Right lobe of liver (tissue), 6 donors: ENCODE data around the gene SUPT16H. TPM values are rescaled to one million over a fixed set of nuclear protein-coding genes. Genes with fewer than 3 reads are reported as not detected.

Source experiments
- ATAC-seq, 4 donors: fragments of 200-7000 bp; cut with Tn5 transposase; one replicate each; pipeline ENCODE4 v1.9.1; 2020; ENCODE audit warnings: mild to moderate bottlenecking in 4 of 4, moderate library complexity in 4 of 4
- DNase-seq, 3 donors: peaks; one replicate each; pipeline ENCODE4 v3.0.0-alpha.2; 2020
- H3K27ac ChIP-seq, 3 donors: fragments of 200-600 bp; one replicate each; pipeline ENCODE4 v1.8.0; 2022
- H3K27me3 ChIP-seq, 2 donors: fragments of 200-600 bp; one replicate each; pipeline ENCODE4 v1.8.0; 2022
- H3K36me3 ChIP-seq, 4 donors: fragments of 200-600 bp; sonication (generic) in 1 of 4; one replicate each; pipeline versions ENCODE4 v1.5.1 to v1.8.0; 2017 to 2022; ENCODE audit warnings: control low read depth in 1 of 4
- H3K4me1 ChIP-seq, 4 donors: fragments of 200-600 bp; sonication (generic) in 1 of 4; one replicate each; pipeline versions ENCODE4 v1.5.1 to v1.8.0; 2017 to 2022; ENCODE audit warnings: control low read depth in 1 of 4
- H3K4me3 ChIP-seq, 3 donors: fragments of 200-600 bp; one replicate each; pipeline ENCODE4 v1.8.0; 2022
- H3K9me3 ChIP-seq, 4 donors: fragments of 200-600 bp; sonication (generic) in 1 of 4; one replicate each; pipeline versions ENCODE4 v1.5.1 to v1.8.0; 2017 to 2022; ENCODE audit warnings: control low read depth in 1 of 4
- POLR2A ChIP-seq: fragments of 450-650 bp; IDR thresholded peaks from one replicate; pipeline ENCODE4 v1.6.1; 2017; ENCODE audit warnings: antibody characterized with exemption, mild to moderate bottlenecking
- WGBS: methylation state at CpG from one replicate; pipeline ENCODE4 v1.1.6; 2018; ENCODE audit warnings: low coverage, low lambda C conversion rate; ENCODE audit not compliant: insufficient coverage; ENCODE audit errors: missing lambda C conversion rate; 5-methylcytosine and 5-hydroxymethylcytosine counted together
- intact Hi-C, 2 donors: fragments of 100-400 bp; cut with DNase I; formaldehyde crosslinking; loops; one replicate each; pipeline versions ENCODE4 v1.11.2 to v1.14.1; 2022
- total RNA-seq, 6 experiments: library from RNA; depleted of rRNA in 2 of 6; stranded (reverse); fragments of >200 nt in 2 of 6; fragmentation: NEBNext Ultra II Directional in 3 of 6; extraction: Animal tissue kit (Norgen Biotek cat#: 25700) in 3 of 6; gene quantifications; one replicate each; pipeline versions ENCODE4 v1.1.0 to v1.2.4, GENCODE V29; 2016 to 2023
- TF ChIP-seq, protein P1 (sequence below), 4 donors: fragments of 200-600 bp in 3 of 4; fragments of 450-650 bp in 1 of 4; IDR thresholded peaks; one replicate each; pipeline versions ENCODE4 v1.5.1 to v1.8.0; 2016 to 2022; ENCODE audit warnings: antibody characterized with exemption in 4 of 4, mild to moderate bottlenecking in 2 of 4
- donor health status: DM: no; HTN: yes; CAD: no.
- donor health status: DM: no; HTN: no; CAD: no.
- donor health status: DM: no; HTN: no; CAD: no.
- donor health status: DM: no; HTN: yes; CAD: no.
- donor health status: DM: no; HTN: yes; CAD: no.

The SUPT16H gene
- total RNA-seq, 6 experiments from 2014 or later = 13.0 to 28.8 (median 19.5) TPM

GRCh38 chr14:21309956-21310355 lies 73.9 kb downstream of the SUPT16H start:
- intact Hi-C loops = no loop called here
- TF ChIP-seq, protein P1, sequence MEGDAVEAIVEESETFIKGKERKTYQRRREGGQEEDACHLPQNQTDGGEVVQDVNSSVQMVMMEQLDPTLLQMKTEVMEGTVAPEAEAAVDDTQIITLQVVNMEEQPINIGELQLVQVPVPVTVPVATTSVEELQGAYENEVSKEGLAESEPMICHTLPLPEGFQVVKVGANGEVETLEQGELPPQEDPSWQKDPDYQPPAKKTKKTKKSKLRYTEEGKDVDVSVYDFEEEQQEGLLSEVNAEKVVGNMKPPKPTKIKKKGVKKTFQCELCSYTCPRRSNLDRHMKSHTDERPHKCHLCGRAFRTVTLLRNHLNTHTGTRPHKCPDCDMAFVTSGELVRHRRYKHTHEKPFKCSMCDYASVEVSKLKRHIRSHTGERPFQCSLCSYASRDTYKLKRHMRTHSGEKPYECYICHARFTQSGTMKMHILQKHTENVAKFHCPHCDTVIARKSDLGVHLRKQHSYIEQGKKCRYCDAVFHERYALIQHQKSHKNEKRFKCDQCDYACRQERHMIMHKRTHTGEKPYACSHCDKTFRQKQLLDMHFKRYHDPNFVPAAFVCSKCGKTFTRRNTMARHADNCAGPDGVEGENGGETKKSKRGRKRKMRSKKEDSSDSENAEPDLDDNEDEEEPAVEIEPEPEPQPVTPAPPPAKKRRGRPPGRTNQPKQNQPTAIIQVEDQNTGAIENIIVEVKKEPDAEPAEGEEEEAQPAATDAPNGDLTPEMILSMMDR (IDR thresholded peaks at IDR 0.05) = no peak
- TF ChIP-seq POLR2A = no peak
- H3K4me1 ChIP-seq = peaks cover 0 to 16% (median 0%) of the 10 kb centered on the region in 4 donors
- DNase-seq = no peak
- no peak for ATAC-seq
- H3K9me3 ChIP-seq = no peaks in the 10 kb centered on the region
- H3K36me3 ChIP-seq = no peaks in the 10 kb centered on the region
- H3K4me3 ChIP-seq = no peak overlapping the region
- no CpG with 5 or more reads among the region's 3 CpGs for WGBS
- H3K27me3 ChIP-seq = no peaks in the 10 kb centered on the region
- H3K27ac ChIP-seq = no peak overlapping the region

DNA sequence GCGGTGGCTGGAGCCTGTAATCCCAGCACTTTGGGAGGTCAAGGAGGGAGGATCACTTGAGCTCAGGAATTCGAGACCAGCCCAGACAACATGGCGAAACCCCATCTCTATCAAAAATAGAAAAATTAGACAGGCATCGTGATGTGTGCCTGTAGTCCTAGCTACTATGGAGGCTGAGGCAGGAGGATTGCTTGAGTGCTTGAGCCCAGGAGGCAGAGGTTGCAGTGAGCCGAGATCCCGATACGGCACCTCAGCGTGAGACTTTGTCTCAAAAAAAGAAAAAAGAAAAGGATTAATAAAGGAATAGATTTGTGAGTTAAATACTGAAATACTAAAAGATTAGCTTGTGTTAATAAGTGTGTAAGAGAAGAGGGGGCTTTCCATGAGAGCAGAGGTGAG lies 74.6 kb downstream of the SUPT16H start:
- H3K4me3 ChIP-seq = peak overlapping the region; percentile 20 to 58 (median 45)
- no peaks in the 10 kb centered on the region for H3K36me3 ChIP-seq
- H3K4me1 ChIP-seq = peaks cover 0 to 16% (median 0%) of the 10 kb centered on the region in 4 donors
- H3K27ac ChIP-seq = peak overlapping the region; percentile 61 to 78 (median 77)
- no peaks in the 10 kb centered on the region for H3K27me3 ChIP-seq
- TF ChIP-seq POLR2A = no peak
- TF ChIP-seq, protein P1 (IDR thresholded peaks at IDR 0.05) = no peak
- 71% methylated on average over 8 of the region's 8 CpGs for WGBS
- no peaks in the 10 kb centered on the region for H3K9me3 ChIP-seq
- intact Hi-C loops = no loop called here
- peak in 1 of 4 donors; percentile 1 for ATAC-seq
- DNase-seq = no peak

GRCh38 chr14:21308479-21309237 lies 75.2 kb downstream of the SUPT16H start:
- TF ChIP-seq, protein P1 (IDR thresholded peaks at IDR 0.05) = no peak
- TF ChIP-seq POLR2A = peak; percentile 89

GRCh38 chr14:21308132-21308478 lies 75.7 kb downstream of the SUPT16H start:
- peak overlapping the region; percentile 73 to 95 (median 94) for H3K27ac ChIP-seq
- no peaks in the 10 kb centered on the region for H3K36me3 ChIP-seq
- peak; percentile 83 to 89 (median 85) for ATAC-seq
- TF ChIP-seq, protein P1 (IDR thresholded peaks at IDR 0.05) = no peak
- no peak for TF ChIP-seq POLR2A
- peaks cover 0 to 16% (median 0%) of the 10 kb centered on the region in 4 donors for H3K4me1 ChIP-seq
- H3K4me3 ChIP-seq = peak overlapping the region; percentile 10 to 58 (median 45)
- no peaks in the 10 kb centered on the region for H3K9me3 ChIP-seq
- no peak for DNase-seq
- H3K27me3 ChIP-seq = no peaks in the 10 kb centered on the region
- intact Hi-C loops = no loop called here

More at GRCh38 chr14:21308479-21309237, 75.2 kb downstream of the SUPT16H start:
- peak; percentile 89 to 96 (median 92) for ATAC-seq
- H3K27ac ChIP-seq = peak overlapping the region; percentile 73 to 95 (median 94)
- H3K27me3 ChIP-seq = no peaks in the 10 kb centered on the region
- peak overlapping the region; percentile 20 to 58 (median 45) for H3K4me3 ChIP-seq
- H3K36me3 ChIP-seq = no peaks in the 10 kb centered on the region
- peaks cover 0 to 16% (median 0%) of the 10 kb centered on the region in 4 donors for H3K4me1 ChIP-seq
- intact Hi-C loops = no loop called here
- peak; percentile 82 to 93 (median 91) for DNase-seq
- WGBS = 0% methylated on average over 13 of the region's 16 CpGs
- no peaks in the 10 kb centered on the region for H3K9me3 ChIP-seq
